PC-3 (cell line): ENCODE results near the gene HK1. TPM values are rescaled to one million over a fixed set of nuclear protein-coding genes. Genes with fewer than 3 reads are reported as not detected.

ENCODE experiments used
- ATAC-seq: fragments of 200-7000 bp; cut with Tn5 transposase; 2 replicates; pipeline ENCODE4 v1.9.1; 2020; ENCODE audit warnings: mild to moderate bottlenecking, moderate library complexity
- BruUV-seq: library from RNA; stranded (reverse); fragments of 400-500 nt; replicated peaks from 2 replicates; lab custom pipeline; 2021; lab: Mats Ljungman, UMichigan
- CTCF ChIA-PET: fragments of 300-600 bp; sonication (Branson Sonifier 250); formaldehyde crosslinking; loops from one replicate; lab custom pipeline; 2022; ENCODE audit warnings: antibody characterized with exemption; lab: Charles Lee
- POLR2A ChIA-PET: fragments of 300-600 bp; sonication (Branson Sonifier 250); formaldehyde crosslinking; loops from one replicate; lab custom pipeline; 2022; ENCODE audit warnings: antibody characterized with exemption; ENCODE audit not compliant: unreplicated experiment; lab: Charles Lee
- DNase-seq: peaks from one replicate; pipeline ENCODE4 v3.0.0-alpha.2; 2015
- H2AFZ ChIP-seq: fragments of 300-600 bp; sonication (generic); 2 replicates; pipeline ENCODE4 v1.6.0; 2016; ENCODE audit warnings: antibody characterized with exemption, low read length
- H3F3A ChIP-seq: fragments of 300-600 bp; sonication (generic); one replicate; pipeline ENCODE4 v1.6.0; 2017; ENCODE audit warnings: antibody characterized with exemption, low read length, control low read depth, mild to moderate bottlenecking; ENCODE audit not compliant: unreplicated experiment
- H3K27ac ChIP-seq: fragments of 300-600 bp; sonication (generic); 2 replicates; pipeline ENCODE4 v1.5.1; 2016; ENCODE audit warnings: mild to moderate bottlenecking, low read length
- H3K27me3 ChIP-seq: fragments of 300-600 bp; sonication (generic); 2 replicates; pipeline ENCODE4 v1.6.1; 2016; ENCODE audit warnings: low read length, mixed read lengths
- H3K36me3 ChIP-seq: fragments of 300-600 bp; sonication (generic); 2 replicates; pipeline ENCODE4 v1.6.1; 2016; ENCODE audit warnings: low read depth, mixed run types, low read length, mixed read lengths
- H3K4me1 ChIP-seq: fragments of 300-600 bp; sonication (generic); 2 replicates; pipeline ENCODE4 v1.5.1; 2016; ENCODE audit warnings: low read length; ENCODE audit not compliant: insufficient read depth
- H3K4me2 ChIP-seq: fragments of 300-600 bp; sonication (generic); 2 replicates; pipeline ENCODE4 v1.6.0; 2016; ENCODE audit warnings: low read length
- H3K4me3 ChIP-seq: fragments of 300-600 bp; sonication (generic); 2 replicates; pipeline ENCODE4 v1.5.1; 2016; ENCODE audit warnings: mild to moderate bottlenecking, low read length, mixed read lengths
- H3K79me2 ChIP-seq: fragments of 300-600 bp; sonication (generic); 2 replicates; pipeline ENCODE4 v1.6.1; 2017; ENCODE audit warnings: low read length, mixed read lengths
- H3K9ac ChIP-seq: fragments of 300-600 bp; sonication (generic); 2 replicates; pipeline ENCODE4 v1.6.0; 2016; ENCODE audit warnings: mild to moderate bottlenecking, low read length
- H3K9me2 ChIP-seq: fragments of 300-600 bp; sonication (generic); replicated peaks from 2 replicates; pipeline ENCODE4 v1.6.1; 2016; ENCODE audit warnings: mixed run types, low read length, mixed read lengths
- H3K9me3 ChIP-seq: fragments of 300-600 bp; sonication (generic); 2 replicates; pipeline ENCODE4 v1.6.1; 2016; ENCODE audit warnings: low read length, mixed read lengths
- H4K20me1 ChIP-seq: fragments of 300-600 bp; sonication (generic); 2 replicates; pipeline ENCODE4 v1.6.1; 2016; ENCODE audit warnings: low read length, mixed read lengths
- EZH2 ChIP-seq: fragments of 300-600 bp; sonication (generic); IDR thresholded peaks from one replicate; pipeline ENCODE4 v1.6.1; 2017; ENCODE audit warnings: antibody characterized with exemption, mild to moderate bottlenecking, low read length; ENCODE audit not compliant: unreplicated experiment
- EZH2phosphoT487 ChIP-seq: fragments of 300-600 bp; sonication (generic); IDR thresholded peaks from 2 replicates; pipeline ENCODE4 v1.6.1; 2018; ENCODE audit warnings: mild to moderate bottlenecking, antibody characterized with exemption, low read length, borderline replicate concordance
- intact Hi-C: fragments of 100-400 bp; cut with micrococcal nuclease; formaldehyde crosslinking; loops from 2 replicates; pipeline ENCODE4 v1.9.0; 2023
- total RNA-seq: library from RNA; depleted of rRNA; stranded (reverse); fragments of >200 nt; gene quantifications from 2 replicates; pipeline ENCODE4 v1.2.3, GENCODE V29; 2014
- TF ChIP-seq, protein P1 (sequence below): fragments of 300-600 bp; sonication (generic); conservative IDR thresholded peaks from 2 replicates; pipeline ENCODE4 v1.5.1; 2017; ENCODE audit warnings: antibody characterized with exemption, low read depth, mild to moderate bottlenecking, low read length

HK1 gene
- total RNA-seq, 1 experiment from 2014 or later = 189 TPM

DNA sequence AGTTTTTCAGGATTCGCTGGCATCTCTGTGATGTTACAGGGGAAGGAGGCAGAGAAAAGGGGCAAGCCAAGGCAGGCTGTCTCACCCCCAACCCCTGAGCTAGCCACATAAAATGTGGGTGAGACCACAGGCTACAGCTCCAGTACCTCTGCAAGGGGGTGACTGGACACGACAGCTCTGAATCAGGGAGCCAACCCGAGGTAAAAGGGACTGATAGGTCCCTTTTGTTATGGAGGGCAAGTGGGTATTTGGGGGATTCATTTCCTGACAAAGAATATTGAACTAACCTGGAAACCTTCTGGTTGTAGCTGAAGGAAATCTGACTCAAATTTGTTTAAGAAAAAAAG is 71.2 kb downstream of the HK1 start:
- intact Hi-C loops = loop anchor here (1.0 to 2.0 kb wide), 2 partner anchors 11 to 31 kb away; no protein-coding TSS in a partner anchor
- no peaks in the 10 kb centered on the region for H3K27me3 ChIP-seq
- peak overlapping the region; percentile 44 for H3K4me2 ChIP-seq

DNA sequence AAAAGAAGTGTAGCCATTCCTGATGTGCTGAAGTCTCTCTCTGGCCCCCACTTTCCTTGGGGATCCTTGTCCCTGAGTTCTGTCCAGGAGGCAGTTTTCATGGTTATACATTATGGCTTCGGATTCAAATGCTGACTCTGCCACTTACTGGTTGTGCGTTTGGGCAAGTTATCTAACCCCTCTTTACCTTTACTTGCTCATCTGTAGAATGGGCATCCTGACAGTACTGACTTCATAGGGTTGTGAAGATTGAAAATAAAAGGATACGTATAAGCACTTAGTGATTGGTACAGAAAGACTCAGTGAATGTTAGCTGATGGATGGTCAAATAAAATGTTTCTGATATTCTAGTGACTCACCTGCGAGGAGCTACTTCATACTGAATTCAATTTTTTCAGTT is 73.3 kb downstream of the HK1 start:
- no peak for TF ChIP-seq EZH2phosphoT487
- TF ChIP-seq, protein P1, sequence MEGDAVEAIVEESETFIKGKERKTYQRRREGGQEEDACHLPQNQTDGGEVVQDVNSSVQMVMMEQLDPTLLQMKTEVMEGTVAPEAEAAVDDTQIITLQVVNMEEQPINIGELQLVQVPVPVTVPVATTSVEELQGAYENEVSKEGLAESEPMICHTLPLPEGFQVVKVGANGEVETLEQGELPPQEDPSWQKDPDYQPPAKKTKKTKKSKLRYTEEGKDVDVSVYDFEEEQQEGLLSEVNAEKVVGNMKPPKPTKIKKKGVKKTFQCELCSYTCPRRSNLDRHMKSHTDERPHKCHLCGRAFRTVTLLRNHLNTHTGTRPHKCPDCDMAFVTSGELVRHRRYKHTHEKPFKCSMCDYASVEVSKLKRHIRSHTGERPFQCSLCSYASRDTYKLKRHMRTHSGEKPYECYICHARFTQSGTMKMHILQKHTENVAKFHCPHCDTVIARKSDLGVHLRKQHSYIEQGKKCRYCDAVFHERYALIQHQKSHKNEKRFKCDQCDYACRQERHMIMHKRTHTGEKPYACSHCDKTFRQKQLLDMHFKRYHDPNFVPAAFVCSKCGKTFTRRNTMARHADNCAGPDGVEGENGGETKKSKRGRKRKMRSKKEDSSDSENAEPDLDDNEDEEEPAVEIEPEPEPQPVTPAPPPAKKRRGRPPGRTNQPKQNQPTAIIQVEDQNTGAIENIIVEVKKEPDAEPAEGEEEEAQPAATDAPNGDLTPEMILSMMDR = no peak
- no peak for TF ChIP-seq EZH2
- H3K27ac ChIP-seq = no peak overlapping the region
- BruUV-seq = no TSS peak

More for the DNA sequence above, 71.2 kb downstream of the HK1 start:
- TF ChIP-seq, protein P1 = no peak
- no peak for TF ChIP-seq EZH2phosphoT487
- no peak for TF ChIP-seq EZH2
- ChIA-PET CTCF (interaction anchor here (0.6 kb wide), 1 partner anchor 127 kb away, joined by 3 read pairs; no protein-coding TSS in a partner anchor), POLR2A (no interaction called here)
- Histone ChIP-seq H3K9me2 (no peaks in the 10 kb centered on the region), H3K9me3 (no peaks in the 10 kb centered on the region), H2AFZ (peak overlapping the region; percentile 8; the same call in 1 of the 2 replicates), H3K4me3 (no peak overlapping the region), H3K79me2 (peaks cover 47% of the 10 kb centered on the region), H3K36me3 (peaks cover 20% of the 10 kb centered on the region), H4K20me1 (no peaks in the 10 kb centered on the region), H3F3A (peaks cover 20% of the 10 kb centered on the region), H3K9ac (peak overlapping the region; percentile 55), H3K27ac (peak overlapping the region; percentile 89), H3K4me1 (peaks cover 44% of the 10 kb centered on the region)
- no peak for ATAC-seq
- DNase-seq = no peak
- BruUV-seq = no TSS peak

DNA sequence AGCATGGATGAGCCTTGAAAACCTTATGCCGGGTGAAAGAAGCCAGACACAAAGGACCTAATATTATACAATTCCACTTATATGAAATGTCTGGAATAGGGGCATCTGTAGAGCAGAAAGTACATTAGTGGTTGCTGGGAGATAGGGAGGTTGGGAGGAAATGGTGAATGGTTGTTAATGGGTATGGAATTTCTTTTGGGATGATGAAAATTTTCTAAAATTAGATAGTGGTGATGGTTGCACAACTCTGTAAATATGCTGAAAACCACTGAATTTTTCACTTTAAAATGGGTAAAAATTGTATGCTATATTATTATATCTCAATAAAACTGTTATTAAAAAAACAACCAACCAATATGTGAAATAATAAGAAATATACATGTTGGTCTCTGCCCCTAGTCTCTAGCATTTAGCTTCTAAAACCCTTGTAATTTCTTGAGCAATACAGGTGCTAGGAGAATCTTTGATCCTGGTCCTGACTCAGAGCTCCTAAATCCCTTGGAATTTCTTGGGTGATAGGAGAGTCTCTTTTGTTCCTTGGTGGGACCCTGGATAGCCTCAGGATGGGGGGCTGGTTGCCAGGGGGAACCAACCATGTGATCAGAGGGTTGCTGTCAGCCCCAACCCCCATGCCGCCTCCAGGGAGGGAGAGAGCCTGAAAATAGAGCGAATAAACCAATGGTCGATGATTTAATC is 74.4 kb downstream of the HK1 start:
- peaks cover 45% of the 10 kb centered on the region for H3K79me2 ChIP-seq
- peaks cover 19% of the 10 kb centered on the region for H3F3A ChIP-seq
- TF ChIP-seq EZH2phosphoT487 = no peak
- TF ChIP-seq, protein P1 = no peak
- no peak for TF ChIP-seq EZH2
- intact Hi-C loops = no loop called here
- H3K36me3 ChIP-seq = peaks cover 9% of the 10 kb centered on the region
- H3K27ac ChIP-seq = peak overlapping the region; percentile 16
- H3K4me2 ChIP-seq = peak overlapping the region; percentile 29
- H3K9me2 ChIP-seq = no peaks in the 10 kb centered on the region
- H3K27me3 ChIP-seq = no peaks in the 10 kb centered on the region
- DNase-seq = peak; percentile 67
- H2AFZ ChIP-seq = no peak overlapping the region
- no peak for ATAC-seq
- H3K4me3 ChIP-seq = no peak overlapping the region
- POLR2A ChIA-PET = no interaction called here
- no peaks in the 10 kb centered on the region for H4K20me1 ChIP-seq
- no peak overlapping the region for H3K9ac ChIP-seq
- H3K9me3 ChIP-seq = no peaks in the 10 kb centered on the region
- BruUV-seq = no TSS peak
- CTCF ChIA-PET = no interaction called here
- H3K4me1 ChIP-seq = peaks cover 43% of the 10 kb centered on the region

More for the DNA sequence above, 73.3 kb downstream of the HK1 start:
- H3K9me3 ChIP-seq = no peaks in the 10 kb centered on the region
- intact Hi-C loops = no loop called here
- ATAC-seq = no peak
- H3K4me2 ChIP-seq = no peak overlapping the region
- H3F3A ChIP-seq = peaks cover 20% of the 10 kb centered on the region
- no peak overlapping the region for H3K4me3 ChIP-seq
- H3K4me1 ChIP-seq = peaks cover 44% of the 10 kb centered on the region
- no peak for DNase-seq
- POLR2A ChIA-PET = interaction anchor here (0.7 kb wide), 1 partner anchor 95 kb away, joined by 4 read pairs; no protein-coding TSS in a partner anchor
- H3K36me3 ChIP-seq = peaks cover 15% of the 10 kb centered on the region
- no peaks in the 10 kb centered on the region for H3K27me3 ChIP-seq
- H4K20me1 ChIP-seq = no peaks in the 10 kb centered on the region
- peaks cover 48% of the 10 kb centered on the region for H3K79me2 ChIP-seq
- no peak overlapping the region for H2AFZ ChIP-seq
- H3K9ac ChIP-seq = no peak overlapping the region
- CTCF ChIA-PET = no interaction called here
- H3K9me2 ChIP-seq = no peaks in the 10 kb centered on the region
